ENCODE measurements around the gene ROS1. TPM values are rescaled to one million over a fixed set of nuclear protein-coding genes. Genes with fewer than 3 reads are reported as not detected.
A peak's percentile ranks its signal among the peaks of the same experiment; 100 is the strongest.

The ROS1 gene
- total and polyA plus RNA-seq, 4 experiments from 2014 or later, result not detected

DNA sequence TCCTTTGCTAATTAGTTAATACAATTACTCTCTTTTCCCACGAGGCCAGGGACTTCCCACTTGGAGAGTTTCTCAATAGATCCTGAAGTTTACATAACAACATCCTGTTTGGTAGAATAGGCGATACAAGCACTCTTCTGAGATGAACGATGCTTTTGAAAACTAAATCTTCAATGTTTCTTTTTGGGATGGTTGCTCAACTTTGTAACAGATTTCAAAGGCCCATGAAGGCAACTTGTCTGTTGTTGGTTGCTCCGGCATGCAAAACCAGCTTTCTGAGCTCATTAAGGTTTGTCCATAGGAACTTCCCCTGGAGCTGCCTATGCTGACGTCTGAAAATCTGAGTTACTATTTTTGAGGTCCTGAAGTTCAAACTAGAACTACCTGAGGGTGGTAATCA is 25.9 kb upstream of the ROS1 start:
- Mint-ChIP-seq H3K4me1 (no peaks in the 10 kb centered on the region), H3K27me3 (peaks cover 5 to 12% of the 10 kb centered on the region in 2 donors), H3K27ac (no peak overlapping the region), H3K36me3 (no peaks in the 10 kb centered on the region), H3K9me3 (peaks cover 0 to 1% (median 0%) of the 10 kb centered on the region in 8 donors), H3K4me3 (no peak overlapping the region)
- Histone ChIP-seq H3K36me3 (ENCODE audit: insufficient read depth, low read length) (no peaks in the 10 kb centered on the region), H3K27me3 (ENCODE audit: insufficient read depth, low read length) (peaks cover 12% of the 10 kb centered on the region), H3K9me3 (ENCODE audit: control insufficient read depth in 1 of 2, low read length in 2 of 2) (no peaks in the 10 kb centered on the region), H3K4me3 (ENCODE audit: low read length in 2 of 2) (no peak overlapping the region), H3K27ac (ENCODE audit: low read depth, low read length) (no peak overlapping the region), H3K4me1 (ENCODE audit: insufficient read depth, low read length) (no peaks in the 10 kb centered on the region)
- ChIA-PET CTCF (ENCODE audit: partially characterized antibody) (interaction anchor here (0.5 to 12.6 kb wide), 4 partner anchors 32 to 160 kb away, joined by 3 to 232 read pairs (median 52); partner anchors contain the start of genes DCBLD1 and GOPC), POLR2A (ENCODE audit: partially characterized antibody) (no interaction called here)
- DNase-seq, result no peak
- intact Hi-C loops (cut with micrococcal nuclease), result loop anchor here (2.0 to 10.0 kb wide), 3 partner anchors 31 to 674 kb away; partner anchors contain the start of genes DCBLD1 and NUS1

- no peak overlapping the region for H3K27ac ChIP-seq (ENCODE audit: low read depth, low read length)
- H3K4me1 Mint-ChIP-seq, result no peaks in the 10 kb centered on the region
- POLR2A ChIA-PET (ENCODE audit: partially characterized antibody), result interaction anchor here (1.1 to 2.0 kb wide), 3 partner anchors 32 to 154 kb away, joined by 3 to 14 read pairs (median 7); partner anchors contain the start of gene GOPC
- H3K27me3 Mint-ChIP-seq, result peaks cover 11 to 18% of the 10 kb centered on the region in 2 donors
- H3K36me3 ChIP-seq (ENCODE audit: insufficient read depth, low read length), result no peaks in the 10 kb centered on the region
- no peaks in the 10 kb centered on the region for H3K36me3 Mint-ChIP-seq
- H3K4me3 ChIP-seq (ENCODE audit: low read length in 2 of 2), result no peak overlapping the region
- peaks cover 0 to 1% (median 0%) of the 10 kb centered on the region in 8 donors for H3K9me3 Mint-ChIP-seq
- intact Hi-C loops (cut with micrococcal nuclease), result loop anchor here (1.0 to 10.0 kb wide), 6 partner anchors 33 to 672 kb away; partner anchors contain the start of genes DCBLD1 and NUS1
- peak; percentile 57 to 65 (median 63) for DNase-seq
- H3K27me3 ChIP-seq (ENCODE audit: insufficient read depth, low read length), result peaks cover 12% of the 10 kb centered on the region
- no peaks in the 10 kb centered on the region for H3K4me1 ChIP-seq (ENCODE audit: insufficient read depth, low read length)
- H3K9me3 ChIP-seq (ENCODE audit: control insufficient read depth in 1 of 2, low read length in 2 of 2), result no peaks in the 10 kb centered on the region
- H3K27ac Mint-ChIP-seq, result no peak overlapping the region
- CTCF ChIA-PET (ENCODE audit: partially characterized antibody), result interaction anchor here (0.8 to 12.6 kb wide), 18 partner anchors 9 to 1463 kb away, joined by 3 to 232 read pairs (median 4); partner anchors contain the start of genes GOPC and ROS1
- no peak overlapping the region for H3K4me3 Mint-ChIP-seq
Measured at GRCh38 chr6:117449549-117450439, 24.1 kb upstream of the ROS1 start.

DNA sequence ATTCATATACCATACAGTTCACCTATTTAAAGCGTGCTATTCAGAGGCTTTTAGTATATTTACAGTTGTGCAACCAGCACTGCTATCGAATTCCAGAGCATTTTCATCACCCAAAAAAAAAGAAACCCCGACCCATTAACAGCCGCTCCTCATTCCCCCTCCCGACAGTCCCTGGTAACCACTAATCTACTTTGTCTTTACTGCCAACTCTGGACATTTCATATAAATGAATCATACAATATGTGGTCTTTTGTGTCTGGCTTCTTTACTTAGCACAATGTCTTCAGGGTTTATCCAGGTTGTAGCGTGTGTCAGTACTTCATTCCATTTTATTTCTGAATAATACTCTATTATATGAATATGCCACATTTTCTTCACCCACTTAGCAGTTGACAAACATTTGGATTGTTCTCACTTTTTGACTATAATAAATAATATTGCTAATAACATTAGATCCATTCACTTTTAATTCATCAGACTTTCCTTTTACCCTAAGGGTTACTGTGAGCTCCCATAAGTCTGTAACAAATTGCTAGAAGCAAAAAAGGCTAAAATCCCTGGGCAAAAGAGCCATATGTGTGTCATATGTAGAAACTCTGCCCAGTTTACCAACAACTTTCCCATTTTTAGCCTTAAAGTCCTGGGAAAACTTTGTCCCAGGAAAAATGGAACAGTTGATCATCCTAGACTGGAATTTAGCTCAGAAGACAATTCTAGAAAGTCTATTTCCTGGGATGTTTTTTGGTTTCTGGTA is 23.2 kb upstream of the ROS1 start:
- Histone ChIP-seq H3K27me3 (ENCODE audit: insufficient read depth, low read length) (peaks cover 12% of the 10 kb centered on the region), H3K9me3 (ENCODE audit: control insufficient read depth in 1 of 2, low read length in 2 of 2) (no peaks in the 10 kb centered on the region), H3K4me1 (ENCODE audit: insufficient read depth, low read length) (no peaks in the 10 kb centered on the region), H3K27ac (ENCODE audit: low read depth, low read length) (no peak overlapping the region), H3K36me3 (ENCODE audit: insufficient read depth, low read length) (no peaks in the 10 kb centered on the region), H3K4me3 (ENCODE audit: low read length in 2 of 2) (no peak overlapping the region)
- no peaks in the 10 kb centered on the region for H3K4me1 Mint-ChIP-seq
- no peak overlapping the region for H3K4me3 Mint-ChIP-seq
- ChIA-PET CTCF (ENCODE audit: partially characterized antibody) (interaction anchor here (1.0 to 12.6 kb wide), 9 partner anchors 8 to 175 kb away, joined by 3 to 232 read pairs (median 5); partner anchors contain the start of gene GOPC), POLR2A (ENCODE audit: partially characterized antibody) (interaction anchor here (1.1 to 2.0 kb wide), 3 partner anchors 33 to 155 kb away, joined by 3 to 14 read pairs (median 7); partner anchors contain the start of gene GOPC)
- peaks cover 13 to 18% of the 10 kb centered on the region in 2 donors for H3K27me3 Mint-ChIP-seq
- peaks cover 0 to 1% (median 0%) of the 10 kb centered on the region in 8 donors for H3K9me3 Mint-ChIP-seq
- H3K27ac Mint-ChIP-seq, result no peak overlapping the region
- intact Hi-C loops (cut with micrococcal nuclease), result loop anchor here (2.0 kb wide), 1 partner anchor 102 kb away; no protein-coding TSS in a partner anchor
- DNase-seq, result no peak
- no peaks in the 10 kb centered on the region for H3K36me3 Mint-ChIP-seq

- peaks cover 11 to 20% of the 10 kb centered on the region in 2 donors for H3K27me3 Mint-ChIP-seq
Measured at GRCh38 chr6:117448011-117448410, 22.3 kb upstream of the ROS1 start.

DNA sequence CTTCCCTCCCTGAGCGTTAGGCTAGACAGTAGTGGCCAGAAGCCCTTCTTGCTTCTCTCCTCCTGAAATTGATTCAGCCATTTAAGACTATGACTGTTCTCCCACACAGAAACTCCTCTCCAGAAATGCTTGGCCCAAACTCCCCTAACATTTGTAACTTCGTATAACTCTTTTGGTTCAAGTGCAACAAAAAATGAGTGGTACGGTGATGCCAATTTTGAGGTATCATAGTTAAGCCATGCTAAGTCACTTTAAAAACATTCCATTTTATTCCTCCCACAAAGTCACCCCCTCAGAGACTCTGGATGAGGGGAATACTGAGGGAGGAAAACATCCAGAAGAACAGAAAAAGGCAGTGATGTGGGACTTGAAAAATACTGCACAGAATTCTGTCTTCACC is 21.1 kb upstream of the ROS1 start:
- no peak overlapping the region for H3K27ac ChIP-seq (ENCODE audit: low read depth, low read length)
- ChIA-PET CTCF (ENCODE audit: partially characterized antibody) (interaction anchor here (12.6 kb wide), 1 partner anchor 108 kb away, joined by 232 read pairs; no protein-coding TSS in a partner anchor), POLR2A (ENCODE audit: partially characterized antibody) (no interaction called here)
- intact Hi-C loops (cut with micrococcal nuclease), result no loop called here
- no peak for DNase-seq
- H3K36me3 ChIP-seq (ENCODE audit: insufficient read depth, low read length), result no peaks in the 10 kb centered on the region
- no peak overlapping the region for H3K27ac Mint-ChIP-seq
- peaks cover 16 to 27% of the 10 kb centered on the region in 2 donors for H3K27me3 Mint-ChIP-seq
- no peaks in the 10 kb centered on the region for H3K9me3 ChIP-seq (ENCODE audit: control insufficient read depth in 1 of 2, low read length in 2 of 2)
- H3K4me1 ChIP-seq (ENCODE audit: insufficient read depth, low read length), result no peaks in the 10 kb centered on the region
- peaks cover 12% of the 10 kb centered on the region for H3K27me3 ChIP-seq (ENCODE audit: insufficient read depth, low read length)
- no peaks in the 10 kb centered on the region for H3K9me3 Mint-ChIP-seq
- H3K4me3 ChIP-seq (ENCODE audit: low read length in 2 of 2), result no peak overlapping the region
- H3K4me1 Mint-ChIP-seq, result no peaks in the 10 kb centered on the region
- no peaks in the 10 kb centered on the region for H3K36me3 Mint-ChIP-seq
- no peak overlapping the region for H3K4me3 Mint-ChIP-seq

More at GRCh38 chr6:117448011-117448410, 22.3 kb upstream of the ROS1 start:
- H3K27ac Mint-ChIP-seq, result no peak overlapping the region
- Histone ChIP-seq H3K27me3 (ENCODE audit: insufficient read depth, low read length) (peaks cover 12% of the 10 kb centered on the region), H3K4me3 (ENCODE audit: low read length in 2 of 2) (no peak overlapping the region), H3K4me1 (ENCODE audit: insufficient read depth, low read length) (no peaks in the 10 kb centered on the region), H3K36me3 (ENCODE audit: insufficient read depth, low read length) (no peaks in the 10 kb centered on the region), H3K9me3 (ENCODE audit: control insufficient read depth in 1 of 2, low read length in 2 of 2) (no peaks in the 10 kb centered on the region), H3K27ac (ENCODE audit: low read depth, low read length) (no peak overlapping the region)
- no peaks in the 10 kb centered on the region for H3K4me1 Mint-ChIP-seq
- H3K4me3 Mint-ChIP-seq, result no peak overlapping the region
- intact Hi-C loops (cut with micrococcal nuclease), result loop anchor here (2.0 kb wide), 1 partner anchor 101 kb away; no protein-coding TSS in a partner anchor
- ChIA-PET CTCF (ENCODE audit: partially characterized antibody) (interaction anchor here (5.1 to 12.6 kb wide), 2 partner anchors 107 to 155 kb away, joined by 100 to 232 read pairs; partner anchors contain the start of gene GOPC), POLR2A (ENCODE audit: partially characterized antibody) (no interaction called here)
- peaks cover 0 to 1% (median 0%) of the 10 kb centered on the region in 8 donors for H3K9me3 Mint-ChIP-seq
- DNase-seq, result no peak
- H3K36me3 Mint-ChIP-seq, result no peaks in the 10 kb centered on the region

GRCh38 chr6:117444600-117444999 is 18.9 kb upstream of the ROS1 start:
- no peaks in the 10 kb centered on the region for H3K36me3 Mint-ChIP-seq
- Histone ChIP-seq H3K27me3 (ENCODE audit: insufficient read depth, low read length) (peaks cover 11% of the 10 kb centered on the region), H3K4me3 (ENCODE audit: low read length in 2 of 2) (no peak overlapping the region), H3K27ac (ENCODE audit: low read depth, low read length) (no peak overlapping the region), H3K36me3 (ENCODE audit: insufficient read depth, low read length) (no peaks in the 10 kb centered on the region), H3K9me3 (ENCODE audit: control insufficient read depth in 1 of 2, low read length in 2 of 2) (no peaks in the 10 kb centered on the region), H3K4me1 (ENCODE audit: insufficient read depth, low read length) (no peaks in the 10 kb centered on the region)
- intact Hi-C loops (cut with micrococcal nuclease), result no loop called here
- POLR2A ChIA-PET (ENCODE audit: partially characterized antibody), result no interaction called here
- H3K4me1 Mint-ChIP-seq, result no peaks in the 10 kb centered on the region
- H3K9me3 Mint-ChIP-seq, result no peaks in the 10 kb centered on the region
- no peak for DNase-seq
- H3K27me3 Mint-ChIP-seq, result peaks cover 21 to 29% of the 10 kb centered on the region in 2 donors
- H3K4me3 Mint-ChIP-seq, result no peak overlapping the region
- H3K27ac Mint-ChIP-seq, result peak overlapping the region in 1 of 7 donors; percentile 65
- CTCF ChIA-PET (ENCODE audit: partially characterized antibody), result interaction anchor here (0.7 to 2.2 kb wide), 5 partner anchors 34 to 160 kb away, joined by 3 to 14 read pairs (median 5); no protein-coding TSS in a partner anchor
